ENCODE measurements around the gene PRDM16.
"Not testable (repeated sequence)": the region's sequence is repeated elsewhere in the genome, so short reads cannot be mapped to it uniquely, and the experiment has no call there.

The PRDM16 gene

GRCh38 chr1:3236955-3237354 lies 168.0 kb downstream of the PRDM16 start:
- no peak for DNase-seq

GRCh38 chr1:3237570-3237969 lies 168.6 kb downstream of the PRDM16 start:
- DNase-seq, result no peak

- no peak for DNase-seq
These were observed 169.1 kb downstream of the PRDM16 start for GRCh38 chr1:3237994-3238702.

- DNase-seq, result no peak
These were observed 169.8 kb downstream of the PRDM16 start for GRCh38 chr1:3238703-3239278.

GRCh38 chr1:3239991-3240390 lies 171.0 kb downstream of the PRDM16 start:
- not testable (repeated sequence) for DNase-seq

- no peak for DNase-seq
These were observed 171.7 kb downstream of the PRDM16 start for GRCh38 chr1:3240524-3241235.

- DNase-seq, result no peak
These were observed 172.2 kb downstream of the PRDM16 start for GRCh38 chr1:3241236-3241550.

- DNase-seq, result no peak
These were observed 172.8 kb downstream of the PRDM16 start for GRCh38 chr1:3241673-3242407.

GRCh38 chr1:3242408-3243260 lies 173.6 kb downstream of the PRDM16 start:
- DNase-seq, result no peak

- no peak for DNase-seq
These were observed 174.3 kb downstream of the PRDM16 start for GRCh38 chr1:3243304-3243703.

- no peak for DNase-seq
These were observed 175.3 kb downstream of the PRDM16 start for GRCh38 chr1:3244025-3244926.

- DNase-seq, result peak; percentile 21
These were observed 175.9 kb downstream of the PRDM16 start for GRCh38 chr1:3244927-3245315.

- no peak for DNase-seq
These were observed 176.3 kb downstream of the PRDM16 start for GRCh38 chr1:3245344-3245743.

- no peak for DNase-seq
These were observed 176.8 kb downstream of the PRDM16 start for GRCh38 chr1:3245768-3246167.

GRCh38 chr1:3246251-3246650 lies 177.2 kb downstream of the PRDM16 start:
- no peak for DNase-seq

- DNase-seq, result no peak
These were observed 178.6 kb downstream of the PRDM16 start for GRCh38 chr1:3247521-3248121.

GRCh38 chr1:3248155-3249141 lies 179.4 kb downstream of the PRDM16 start:
- no peak for DNase-seq

- DNase-seq, result no peak
These were observed 180.2 kb downstream of the PRDM16 start for GRCh38 chr1:3249231-3249630.

GRCh38 chr1:3249631-3250501 lies 180.9 kb downstream of the PRDM16 start:
- DNase-seq, result no peak
